Esophagus muscularis mucosa (tissue), 4 donors: ENCODE data around the gene IKZF1. TPM values are rescaled to one million over a fixed set of nuclear protein-coding genes. Genes with fewer than 3 reads are reported as not detected.

ENCODE experiments used
- DNase-seq: peaks from one replicate; pipeline ENCODE4 v3.0.0-alpha.2; 2017; ENCODE audit errors: extremely low spot score
- H3K27ac ChIP-seq, 4 donors: fragments of 200-600 bp; sonication (generic); replicated peaks in 1 of 4; 1 replicate in 3 of 4; 2 replicates in 1 of 4; pipeline ENCODE4 v1.5.1; 2016 to 2019; ENCODE audit warnings: mild to moderate bottlenecking in 1 of 4
- H3K27me3 ChIP-seq, 4 donors: fragments of 200-600 bp; sonication (generic); one replicate each; pipeline versions ENCODE4 v1.5.1 to v1.6.0; 2016 to 2019
- H3K36me3 ChIP-seq, 4 donors: fragments of 200-600 bp; sonication (generic); one replicate each; pipeline ENCODE4 v1.5.1; 2016 to 2019
- H3K4me1 ChIP-seq, 4 donors: fragments of 200-600 bp; sonication (generic); one replicate each; pipeline ENCODE4 v1.5.1; 2016 to 2019
- H3K4me3 ChIP-seq, 4 donors: fragments of 200-600 bp; sonication (generic); 1 replicate in 2 of 4; 2 replicates in 2 of 4; pipeline ENCODE4 v1.5.1; 2016 to 2019; ENCODE audit warnings: mild to moderate bottlenecking in 4 of 4, moderate library complexity in 1 of 4
- H3K9me3 ChIP-seq, 4 donors: fragments of 200-600 bp; sonication (generic); 1 replicate in 3 of 4; 2 replicates in 1 of 4; pipeline ENCODE4 v1.5.1; 2016 to 2019
- EP300 ChIP-seq: sonication (generic); formaldehyde crosslinking; IDR thresholded peaks from one replicate; pipeline ENCODE4 v1.6.1; 2017; ENCODE audit warnings: antibody characterized with exemption
- POLR2A ChIP-seq: fragments of 450-650 bp; IDR thresholded peaks from one replicate; pipeline ENCODE4 v1.6.1; 2017; ENCODE audit warnings: antibody characterized with exemption, moderate library complexity, mild to moderate bottlenecking, low read depth
- POLR2AphosphoS5 ChIP-seq, 2 donors: sonication (generic); formaldehyde crosslinking; IDR thresholded peaks; one replicate each; pipeline ENCODE4 v1.6.1; 2017; ENCODE audit warnings: antibody characterized with exemption in 2 of 2
- WGBS: methylation state at CpG from one replicate; pipeline ENCODE4 v1.1.5; 2018; 5-methylcytosine and 5-hydroxymethylcytosine counted together
- intact Hi-C: fragments of 100-400 bp; cut with DNase I; formaldehyde crosslinking; loops from one replicate; pipeline ENCODE4 v1.15.1; 2023
- total RNA-seq, 4 donors: library from RNA; depleted of rRNA; stranded (reverse); fragments of >200 nt; gene quantifications; one replicate each; pipeline versions ENCODE4 v1.1.0 to v1.2.1, GENCODE V29; 2016
- TF ChIP-seq, protein P1 (sequence below), 3 experiments: fragments of 200-600 bp in 2 of 3; fragments of 450-650 bp in 1 of 3; sonication (generic) in 2 of 3; IDR thresholded peaks; one replicate each; pipeline ENCODE4 v1.5.1; 2017 to 2019; ENCODE audit warnings: antibody characterized with exemption in 3 of 3, mild to moderate bottlenecking in 2 of 3, moderate library complexity in 1 of 3

Gene IKZF1
- total RNA-seq, 4 donors from 2014 or later = 3.6 to 17.7 (median 9.2) TPM

DNA sequence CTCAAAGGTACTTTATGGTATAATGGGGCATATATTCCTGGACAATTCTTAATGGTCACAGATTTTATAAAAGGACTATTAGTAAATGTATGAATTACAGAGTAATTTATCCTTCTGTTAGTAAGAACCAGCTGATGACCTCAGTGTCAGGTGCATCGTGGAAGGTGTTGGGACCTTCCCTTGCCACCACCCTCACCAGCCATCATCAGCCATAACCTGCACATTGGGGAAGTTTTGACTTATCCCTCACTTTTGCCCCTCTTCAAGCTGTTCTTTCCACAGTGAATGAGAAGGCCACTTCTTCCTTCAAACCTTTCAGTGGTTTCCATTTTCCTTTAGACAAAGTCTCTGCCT is 93.4 kb downstream of the IKZF1 start:
- Histone ChIP-seq H3K27me3 (peaks cover 0 to 28% (median 3%) of the 10 kb centered on the region in 4 donors), H3K4me3 (no peak overlapping the region), H3K27ac (no peak overlapping the region), H3K9me3 (no peaks in the 10 kb centered on the region), H3K4me1 (peaks cover 0 to 7% (median 1%) of the 10 kb centered on the region in 4 donors), H3K36me3 (no peaks in the 10 kb centered on the region)
- DNase-seq = no peak
- TF ChIP-seq EP300 = no peak
- TF ChIP-seq POLR2A = no peak
- TF ChIP-seq POLR2AphosphoS5 (IDR thresholded peaks at IDR 0.05) = no peak
- TF ChIP-seq, protein P1, sequence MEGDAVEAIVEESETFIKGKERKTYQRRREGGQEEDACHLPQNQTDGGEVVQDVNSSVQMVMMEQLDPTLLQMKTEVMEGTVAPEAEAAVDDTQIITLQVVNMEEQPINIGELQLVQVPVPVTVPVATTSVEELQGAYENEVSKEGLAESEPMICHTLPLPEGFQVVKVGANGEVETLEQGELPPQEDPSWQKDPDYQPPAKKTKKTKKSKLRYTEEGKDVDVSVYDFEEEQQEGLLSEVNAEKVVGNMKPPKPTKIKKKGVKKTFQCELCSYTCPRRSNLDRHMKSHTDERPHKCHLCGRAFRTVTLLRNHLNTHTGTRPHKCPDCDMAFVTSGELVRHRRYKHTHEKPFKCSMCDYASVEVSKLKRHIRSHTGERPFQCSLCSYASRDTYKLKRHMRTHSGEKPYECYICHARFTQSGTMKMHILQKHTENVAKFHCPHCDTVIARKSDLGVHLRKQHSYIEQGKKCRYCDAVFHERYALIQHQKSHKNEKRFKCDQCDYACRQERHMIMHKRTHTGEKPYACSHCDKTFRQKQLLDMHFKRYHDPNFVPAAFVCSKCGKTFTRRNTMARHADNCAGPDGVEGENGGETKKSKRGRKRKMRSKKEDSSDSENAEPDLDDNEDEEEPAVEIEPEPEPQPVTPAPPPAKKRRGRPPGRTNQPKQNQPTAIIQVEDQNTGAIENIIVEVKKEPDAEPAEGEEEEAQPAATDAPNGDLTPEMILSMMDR (IDR thresholded peaks at IDR 0.05) = no peak
- intact Hi-C loops = no loop called here
- WGBS = 79% methylated on average over 1 of the region's 1 CpG

DNA sequence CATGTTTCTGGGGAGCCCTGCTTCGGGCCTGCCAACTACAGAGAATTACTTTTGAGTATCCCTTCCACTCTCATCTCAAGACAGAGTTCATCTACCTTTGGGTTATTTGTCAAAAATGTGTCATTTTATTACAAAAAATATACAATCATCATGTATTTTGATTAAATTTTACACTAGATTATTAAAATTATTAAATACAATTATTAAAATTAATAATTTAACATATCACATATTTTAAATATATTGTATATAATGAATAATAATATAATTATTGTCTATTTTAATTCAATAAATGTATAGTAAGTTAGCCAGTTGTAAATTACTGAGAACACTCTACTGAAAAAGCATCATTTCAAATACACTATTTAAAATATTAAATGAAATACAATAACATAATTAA is 94.7 kb downstream of the IKZF1 start:
- Histone ChIP-seq H3K27ac (no peak overlapping the region), H3K27me3 (peaks cover 0 to 28% (median 3%) of the 10 kb centered on the region in 4 donors), H3K4me1 (peaks cover 0 to 7% (median 1%) of the 10 kb centered on the region in 4 donors), H3K4me3 (no peak overlapping the region), H3K36me3 (no peaks in the 10 kb centered on the region), H3K9me3 (no peaks in the 10 kb centered on the region)
- WGBS = 80% methylated on average over 1 of the region's 1 CpG
- no peak for DNase-seq
- intact Hi-C loops = no loop called here
- TF ChIP-seq POLR2A (no peak), EP300 (no peak), POLR2AphosphoS5 (IDR thresholded peaks at IDR 0.05) (no peak)
- TF ChIP-seq, protein P1 (IDR thresholded peaks at IDR 0.05) = no peak

GRCh38 chr7:50399635-50400034 is 95.1 kb downstream of the IKZF1 start:
- peaks cover 0 to 31% (median 3%) of the 10 kb centered on the region in 4 donors for H3K27me3 ChIP-seq
- no peaks in the 10 kb centered on the region for H3K9me3 ChIP-seq
- DNase-seq = no peak
- WGBS = 60% methylated on average over 14 of the region's 21 CpGs
- TF ChIP-seq POLR2AphosphoS5 (IDR thresholded peaks at IDR 0.05) (no peak), POLR2A (no peak), EP300 (no peak)
- TF ChIP-seq, protein P1 (IDR thresholded peaks at IDR 0.05) = no peak
- H3K4me3 ChIP-seq = no peak overlapping the region
- no peaks in the 10 kb centered on the region for H3K36me3 ChIP-seq
- no peak overlapping the region for H3K27ac ChIP-seq
- intact Hi-C loops = no loop called here
- H3K4me1 ChIP-seq = peaks cover 0 to 7% (median 1%) of the 10 kb centered on the region in 4 donors

GRCh38 chr7:50400114-50400513 is 95.6 kb downstream of the IKZF1 start:
- peaks cover 0 to 7% (median 1%) of the 10 kb centered on the region in 4 donors for H3K4me1 ChIP-seq
- WGBS = no CpG with 5 or more reads among the region's 41 CpGs
- intact Hi-C loops = no loop called here
- H3K27ac ChIP-seq = no peak overlapping the region
- no peak for TF ChIP-seq EP300
- TF ChIP-seq POLR2AphosphoS5 (IDR thresholded peaks at IDR 0.05) = no peak
- no peak for TF ChIP-seq POLR2A
- no peaks in the 10 kb centered on the region for H3K36me3 ChIP-seq
- no peak overlapping the region for H3K4me3 ChIP-seq
- no peaks in the 10 kb centered on the region for H3K9me3 ChIP-seq
- no peak for DNase-seq
- peaks cover 0 to 33% (median 3%) of the 10 kb centered on the region in 4 donors for H3K27me3 ChIP-seq

DNA sequence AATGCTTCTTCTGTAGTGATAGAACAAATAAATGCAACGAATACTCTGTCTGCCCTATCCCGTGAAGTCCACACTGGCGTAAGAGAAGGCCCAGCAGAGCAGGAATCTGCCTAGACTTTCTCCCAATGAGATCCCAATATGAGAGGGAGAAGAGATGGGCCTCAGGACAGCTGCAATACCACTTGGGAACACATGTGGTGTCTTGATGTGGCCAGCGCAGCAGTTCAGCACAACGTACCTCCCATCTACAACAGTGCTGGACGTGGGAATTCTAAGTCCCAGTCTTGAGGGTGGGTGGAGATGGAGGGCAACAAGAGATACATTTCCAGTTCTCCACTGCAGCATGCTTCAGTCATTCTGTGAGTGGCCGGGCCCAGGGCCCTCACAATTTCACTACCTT is 99.9 kb downstream of the IKZF1 start:
- intact Hi-C loops = no loop called here

More for the DNA sequence above, 99.9 kb downstream of the IKZF1 start:
- Histone ChIP-seq H3K27ac (no peak overlapping the region), H3K4me3 (no peak overlapping the region), H3K27me3 (peaks cover 0 to 48% (median 3%) of the 10 kb centered on the region in 4 donors), H3K9me3 (no peaks in the 10 kb centered on the region), H3K4me1 (peaks cover 0 to 7% (median 1%) of the 10 kb centered on the region in 4 donors), H3K36me3 (no peaks in the 10 kb centered on the region)
- TF ChIP-seq, protein P1 (IDR thresholded peaks at IDR 0.05) = no peak
- TF ChIP-seq POLR2A (no peak), EP300 (no peak), POLR2AphosphoS5 (IDR thresholded peaks at IDR 0.05) (no peak)
- DNase-seq = no peak
- 78% methylated on average over 7 of the region's 7 CpGs for WGBS
